ENCODE measurements around the gene PPM1F.

GRCh38 chr22:21926728-21927127 lies 25.9 kb downstream of the PPM1F start:
- TF ChIP-seq CTCF (IDR thresholded peaks at IDR 0.05; ENCODE audit: poor library complexity, severe bottlenecking): no peak
- TF ChIP-seq TAF1 (IDR thresholded peaks at IDR 0.05; ENCODE audit: low read depth): no peak

Measured in neural cell (in vitro differentiated cells).